ENCODE data around the gene SBF2.

SBF2 gene

DNA sequence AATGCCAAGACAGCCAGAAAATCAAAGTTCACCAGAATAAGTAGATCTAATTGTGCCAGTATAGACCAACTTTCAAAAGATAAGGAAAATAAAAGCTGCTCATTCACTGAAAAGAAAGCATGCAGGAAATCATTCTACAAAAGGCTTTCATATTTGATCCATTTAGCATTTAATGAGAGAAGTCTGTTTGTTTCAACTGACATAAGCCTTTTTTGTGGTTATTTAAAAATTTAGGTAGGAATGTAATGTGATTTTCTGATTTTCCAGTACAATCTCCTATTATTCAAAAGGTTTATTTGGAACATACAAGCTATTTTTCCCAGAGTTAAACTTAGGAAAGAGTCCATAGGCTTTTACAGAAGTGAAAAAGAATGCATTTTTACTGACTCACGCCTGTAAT, 92.7 kb downstream of the SBF2 start:
- no peak overlapping the region for H3K4me3 ChIP-seq (ENCODE audit: low read depth, low read length)
- no peak for DNase-seq (ENCODE audit: low read depth, low spot score)
- TF ChIP-seq, protein P1, sequence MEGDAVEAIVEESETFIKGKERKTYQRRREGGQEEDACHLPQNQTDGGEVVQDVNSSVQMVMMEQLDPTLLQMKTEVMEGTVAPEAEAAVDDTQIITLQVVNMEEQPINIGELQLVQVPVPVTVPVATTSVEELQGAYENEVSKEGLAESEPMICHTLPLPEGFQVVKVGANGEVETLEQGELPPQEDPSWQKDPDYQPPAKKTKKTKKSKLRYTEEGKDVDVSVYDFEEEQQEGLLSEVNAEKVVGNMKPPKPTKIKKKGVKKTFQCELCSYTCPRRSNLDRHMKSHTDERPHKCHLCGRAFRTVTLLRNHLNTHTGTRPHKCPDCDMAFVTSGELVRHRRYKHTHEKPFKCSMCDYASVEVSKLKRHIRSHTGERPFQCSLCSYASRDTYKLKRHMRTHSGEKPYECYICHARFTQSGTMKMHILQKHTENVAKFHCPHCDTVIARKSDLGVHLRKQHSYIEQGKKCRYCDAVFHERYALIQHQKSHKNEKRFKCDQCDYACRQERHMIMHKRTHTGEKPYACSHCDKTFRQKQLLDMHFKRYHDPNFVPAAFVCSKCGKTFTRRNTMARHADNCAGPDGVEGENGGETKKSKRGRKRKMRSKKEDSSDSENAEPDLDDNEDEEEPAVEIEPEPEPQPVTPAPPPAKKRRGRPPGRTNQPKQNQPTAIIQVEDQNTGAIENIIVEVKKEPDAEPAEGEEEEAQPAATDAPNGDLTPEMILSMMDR (IDR thresholded peaks at IDR 0.05; ENCODE audit: low read depth, low read length) = no peak
- in situ Hi-C loops (cut with HindIII; ENCODE audit: low sequenced_read_pairs) = no loop called here

DNA sequence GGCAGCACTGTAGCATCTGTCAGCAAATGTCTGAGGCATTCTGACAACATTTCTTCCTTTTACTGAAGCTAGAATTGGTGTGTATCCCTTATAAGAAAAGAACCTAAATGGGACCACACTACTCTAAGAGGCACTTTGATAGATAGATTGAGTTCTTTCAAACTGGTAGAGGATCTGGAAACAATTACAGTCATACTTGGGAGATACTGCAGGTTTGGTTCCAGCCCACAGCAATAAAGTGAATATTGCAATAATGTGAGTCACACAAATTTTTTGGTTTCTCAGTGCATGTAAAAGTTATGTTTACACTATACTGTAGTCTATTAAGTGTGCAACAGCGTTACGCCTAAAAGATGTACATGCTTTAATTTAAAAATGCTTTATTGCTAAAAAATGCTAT, 96.9 kb downstream of the SBF2 start:
- TF ChIP-seq, protein P1 (IDR thresholded peaks at IDR 0.05; ENCODE audit: low read depth, low read length) = no peak
- DNase-seq (ENCODE audit: low read depth, low spot score) = no peak
- in situ Hi-C loops (cut with HindIII; ENCODE audit: low sequenced_read_pairs) = no loop called here
- no peak overlapping the region for H3K4me3 ChIP-seq (ENCODE audit: low read depth, low read length)

DNA sequence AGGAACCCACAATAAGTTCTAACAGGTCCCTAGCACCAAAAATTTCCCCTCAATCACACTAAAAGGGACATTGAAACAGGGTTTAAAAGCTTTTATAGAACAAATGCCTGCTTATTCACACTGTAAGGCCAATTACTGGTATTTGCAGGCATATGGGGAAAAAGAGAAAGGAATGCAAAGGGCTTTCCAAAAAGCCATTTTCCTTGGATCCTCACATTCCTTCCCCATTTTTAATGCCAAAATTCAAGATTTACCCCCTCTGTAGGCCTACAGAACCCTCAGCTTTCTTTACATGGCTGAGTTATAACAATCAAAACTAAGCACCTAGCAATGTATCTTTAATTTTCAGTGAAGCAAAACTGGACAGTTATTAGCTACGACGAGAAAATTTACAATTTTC, 102.0 kb downstream of the SBF2 start:
- no peak for DNase-seq (ENCODE audit: low read depth, low spot score)
- TF ChIP-seq, protein P1 (IDR thresholded peaks at IDR 0.05; ENCODE audit: low read depth, low read length) = no peak
- in situ Hi-C loops (cut with HindIII; ENCODE audit: low sequenced_read_pairs) = no loop called here

DNA sequence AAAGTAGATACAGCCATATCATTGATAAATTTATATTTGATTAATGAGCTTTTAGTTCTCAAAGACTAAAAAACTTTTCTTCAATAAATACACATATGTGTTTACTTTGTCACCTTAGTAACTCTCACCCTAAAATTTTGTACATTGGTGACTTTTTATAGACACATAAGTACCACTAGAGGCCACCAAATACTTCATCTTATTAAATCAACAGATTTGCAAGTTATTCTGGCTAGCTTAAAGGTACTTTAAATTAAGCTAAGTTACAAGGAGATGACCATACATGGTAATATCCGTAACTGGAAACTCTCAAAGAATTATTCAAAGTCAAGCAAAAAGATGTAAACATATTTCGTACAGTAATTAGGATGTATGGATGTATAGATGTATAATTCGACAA, 112.2 kb downstream of the SBF2 start:
- in situ Hi-C loops (cut with HindIII; ENCODE audit: low sequenced_read_pairs) = no loop called here

More for the DNA sequence above, 102.0 kb downstream of the SBF2 start:
- H3K4me3 ChIP-seq (ENCODE audit: low read depth, low read length) = no peak overlapping the region

DNA sequence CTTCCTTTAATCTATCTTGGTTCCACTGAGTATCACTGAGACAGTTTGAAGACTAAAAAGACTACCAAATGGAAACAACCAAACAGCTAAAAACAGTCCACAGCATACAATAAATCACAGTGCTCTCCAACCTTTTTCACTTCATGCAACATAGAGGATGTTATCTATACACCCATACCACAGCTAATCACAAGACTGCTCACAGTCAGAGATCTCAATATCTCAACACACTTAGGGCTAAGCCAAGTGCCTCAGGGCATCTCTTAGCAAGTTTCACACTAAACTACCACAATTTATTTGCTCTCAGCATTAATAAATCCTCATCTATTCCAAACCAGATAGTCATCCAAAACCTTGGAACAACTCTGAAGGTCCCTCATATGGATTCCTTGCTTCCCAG, 129.4 kb downstream of the SBF2 start:
- DNase-seq (ENCODE audit: low read depth, low spot score) = no peak
- H3K4me3 ChIP-seq (ENCODE audit: low read depth, low read length) = no peak overlapping the region
- TF ChIP-seq, protein P1 (IDR thresholded peaks at IDR 0.05; ENCODE audit: low read depth, low read length) = no peak
- in situ Hi-C loops (cut with HindIII; ENCODE audit: low sequenced_read_pairs) = no loop called here

More for the DNA sequence above, 112.2 kb downstream of the SBF2 start:
- no peak overlapping the region for H3K4me3 ChIP-seq (ENCODE audit: low read depth, low read length)
- peak; percentile 45 for DNase-seq (ENCODE audit: low read depth, low spot score)
- TF ChIP-seq, protein P1 (IDR thresholded peaks at IDR 0.05; ENCODE audit: low read depth, low read length) = peak; percentile 16

DNA sequence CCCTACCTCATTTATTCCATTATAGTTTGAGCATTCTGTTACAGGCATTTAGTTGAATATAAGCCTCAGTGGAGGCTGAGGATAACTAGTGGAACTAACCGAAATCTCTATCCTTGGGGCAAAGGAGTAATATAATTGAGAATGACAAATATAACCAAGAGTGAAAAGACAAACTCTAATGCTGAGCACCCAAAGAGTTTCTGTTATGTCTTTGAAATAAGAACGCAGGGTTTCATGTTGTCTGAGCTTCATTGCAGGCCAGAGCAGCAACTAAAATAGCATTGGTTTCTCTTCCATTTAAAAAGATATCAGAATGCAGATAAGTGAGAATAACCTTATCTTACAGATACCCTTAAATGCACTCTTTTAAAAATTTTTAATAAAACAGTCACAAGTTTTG, 131.8 kb downstream of the SBF2 start:
- no peak for DNase-seq (ENCODE audit: low read depth, low spot score)
- TF ChIP-seq, protein P1 (IDR thresholded peaks at IDR 0.05; ENCODE audit: low read depth, low read length) = no peak
- in situ Hi-C loops (cut with HindIII; ENCODE audit: low sequenced_read_pairs) = no loop called here
- no peak overlapping the region for H3K4me3 ChIP-seq (ENCODE audit: low read depth, low read length)

DNA sequence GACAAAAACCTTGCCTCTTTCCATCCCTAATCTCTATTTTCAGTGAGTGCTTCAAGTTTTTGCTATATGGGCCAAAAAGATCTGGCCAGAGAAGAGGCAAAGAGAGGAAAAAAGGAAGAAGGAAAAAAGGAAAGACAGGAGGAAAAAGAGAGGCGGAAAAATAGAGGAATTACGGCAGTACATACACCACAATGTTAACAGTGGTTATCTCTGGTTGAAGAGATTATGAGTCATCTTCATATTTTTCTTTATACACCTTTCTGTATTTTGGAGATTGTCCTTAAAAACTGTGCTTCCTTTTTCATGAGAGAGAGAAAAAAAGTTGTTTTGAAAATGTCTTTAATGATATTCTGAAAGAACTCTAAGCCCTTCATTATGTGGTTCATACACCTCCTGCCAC, 133.7 kb downstream of the SBF2 start:
- no peak for DNase-seq (ENCODE audit: low read depth, low spot score)

More for the DNA sequence above, 133.7 kb downstream of the SBF2 start:
- in situ Hi-C loops (cut with HindIII; ENCODE audit: low sequenced_read_pairs) = no loop called here
- no peak overlapping the region for H3K4me3 ChIP-seq (ENCODE audit: low read depth, low read length)
- TF ChIP-seq, protein P1 (IDR thresholded peaks at IDR 0.05; ENCODE audit: low read depth, low read length) = no peak

Data from astrocyte of the spinal cord (primary cell).